HCT116 (cell line): Measurements from ENCODE around the gene MAP4K2.

ENCODE experiments used
- CTCF ChIP-seq, 3 experiments: fragments of 200-600 bp in 1 of 3; sonication (generic) in 1 of 3; IDR thresholded peaks in 2 of 3; conservative IDR thresholded peaks in 1 of 3; 2 replicates each; pipeline ENCODE4 v1.5.1; 2012 to 2017; ENCODE audit warnings: low read depth in 2 of 3, low read length in 2 of 3, antibody characterized with exemption in 1 of 3, borderline replicate concordance in 1 of 3, control low read depth in 1 of 3, mild to moderate bottlenecking in 1 of 3, mixed read lengths in 1 of 3, mixed run types in 1 of 3, moderate library complexity in 1 of 3; ENCODE audit not compliant: insufficient read depth in 1 of 3
- EZH2 ChIP-seq: fragments of 200-600 bp; sonication (generic); IDR thresholded peaks from 2 replicates; pipeline ENCODE4 v1.6.1; 2017; ENCODE audit warnings: antibody characterized with exemption, mixed run types
- EZH2phosphoT487 ChIP-seq: fragments of 200-600 bp; IDR thresholded peaks from 2 replicates; pipeline ENCODE4 v1.6.1; 2018; ENCODE audit warnings: antibody characterized with exemption, borderline replicate concordance
- MAX ChIP-seq: IDR thresholded peaks from 2 replicates; pipeline ENCODE4 v1.6.1; 2012
- POLR2A ChIP-seq: IDR thresholded peaks from 2 replicates; pipeline ENCODE4 v1.7.0; 2011; ENCODE audit warnings: borderline replicate concordance; ENCODE audit not compliant: insufficient read depth, insufficient read length; ENCODE audit errors: extremely low read depth
- POLR2AphosphoS5 ChIP-seq: IDR thresholded peaks from 2 replicates; pipeline ENCODE4 v1.6.1; 2011; ENCODE audit warnings: mild to moderate bottlenecking, low read depth, low read length, moderate library complexity
- TCF7L2 ChIP-seq: IDR thresholded peaks from 2 replicates; pipeline ENCODE4 v1.7.0; 2011; ENCODE audit warnings: borderline replicate concordance, inconsistent platforms; ENCODE audit not compliant: insufficient read depth, insufficient read length; ENCODE audit errors: extremely low read depth
- ZBTB33 ChIP-seq: IDR thresholded peaks from 2 replicates; pipeline ENCODE4 v1.6.1; 2011; ENCODE audit warnings: mild to moderate bottlenecking, low read length, moderate library complexity; ENCODE audit not compliant: insufficient replicate concordance; ENCODE audit errors: extremely low read depth
- ZFX ChIP-seq: fragments of 450-650 bp; IDR thresholded peaks from 2 replicates; pipeline ENCODE4 v1.6.1; 2017
- ZNF274 ChIP-seq: fragments of 200-500 bp; sonication (Bioruptor generic); IDR thresholded peaks from 2 replicates; pipeline ENCODE4 v1.6.1; 2014; ENCODE audit warnings: mild to moderate bottlenecking, low read depth, low read length, inconsistent platforms

- TF ChIP-seq CTCF (IDR thresholded peaks at IDR 0.05 in 2 of 3, conservative IDR thresholded peaks at IDR 0.05 in 1 of 3; ENCODE audit: borderline replicate concordance in 1 of 3, insufficient read depth in 1 of 3, low read depth in 2 of 3, low read length in 2 of 3) (no peak), EZH2 (no peak), POLR2AphosphoS5 (no peak), POLR2A (no peak), TCF7L2 (no peak), ZBTB33 (no peak), MAX (no peak), ZNF274 (no peak), EZH2phosphoT487 (no peak), ZFX (no peak)
Observed at GRCh38 chr11:64786308-64786707, 16.7 kb downstream of the MAP4K2 start.
